HAP-1 (cell line): Measurements from ENCODE around the gene RTTN.
"Not testable (repeated sequence)": the region's sequence is repeated elsewhere in the genome, so short reads cannot be mapped to it uniquely, and the experiment has no call there.

Experiments used
- DNase-seq, 2 experiments: peaks; one replicate each; pipeline ENCODE4 v3.0.0-alpha.2; 2016 to 2020; ENCODE audit warnings: low spot score in 2 of 2
- H3K27me3 ChIP-seq: fragments of 250-450 bp; sonication (Bioruptor Pico); 2 replicates; pipeline ENCODE4 v1.5.1; 2020; ENCODE audit warnings: low read depth, mild to moderate bottlenecking, moderate library complexity
- H3K36me3 ChIP-seq: fragments of 250-450 bp; sonication (Bioruptor Pico); replicated peaks from 2 replicates; pipeline ENCODE4 v1.5.1; 2020; ENCODE audit warnings: mild to moderate bottlenecking
- H3K4me1 ChIP-seq: fragments of 250-450 bp; sonication (Bioruptor Pico); 2 replicates; pipeline ENCODE4 v1.5.1; 2020; ENCODE audit warnings: mild to moderate bottlenecking
- H3K4me3 ChIP-seq: fragments of 250-450 bp; sonication (Bioruptor Pico); 2 replicates; pipeline ENCODE4 v1.5.1; 2020; ENCODE audit warnings: mild to moderate bottlenecking, moderate library complexity
- H3K9me3 ChIP-seq: fragments of 250-450 bp; sonication (Bioruptor Pico); 2 replicates; pipeline ENCODE4 v1.5.1; 2020; ENCODE audit warnings: mild to moderate bottlenecking, moderate library complexity
- in situ Hi-C: fragments of 300-500 bp; cut with MboI; formaldehyde crosslinking; loops from 3 replicates; pipeline ENCODE4 v1.14.3; 2020; ENCODE audit warnings: low sequenced_read_pairs, inconsistent platforms, mixed read lengths

The RTTN gene

DNA sequence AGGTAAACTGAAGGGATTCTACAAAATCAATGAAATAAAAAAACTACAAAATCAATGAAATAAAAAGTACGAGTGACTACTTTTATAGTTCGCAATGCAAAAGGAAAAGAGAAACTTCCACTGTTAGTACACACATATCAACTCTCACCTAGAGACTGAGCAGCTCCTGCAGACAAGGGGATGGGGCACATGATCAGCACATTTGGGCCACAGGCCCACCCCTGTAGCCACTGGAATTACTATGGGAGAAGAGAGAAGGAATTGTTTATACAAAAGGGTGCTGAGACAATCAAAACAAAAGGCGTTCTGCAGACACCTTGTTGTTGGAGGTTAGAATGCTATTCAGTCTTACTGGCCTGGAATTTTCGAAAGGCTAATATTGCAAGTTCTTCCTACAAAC lies 223.1 kb downstream of the RTTN start:
- no peaks in the 10 kb centered on the region for H3K36me3 ChIP-seq
- no peaks in the 10 kb centered on the region for H3K27me3 ChIP-seq
- H3K9me3 ChIP-seq: no peaks in the 10 kb centered on the region
- no peak overlapping the region for H3K4me3 ChIP-seq
- no peaks in the 10 kb centered on the region for H3K4me1 ChIP-seq
- in situ Hi-C loops: no loop called here
- DNase-seq: no peak

GRCh38 chr18:69981948-69982347 lies 223.5 kb downstream of the RTTN start:
- Histone ChIP-seq H3K4me3 (no peak overlapping the region), H3K9me3 (no peaks in the 10 kb centered on the region), H3K27me3 (no peaks in the 10 kb centered on the region), H3K36me3 (no peaks in the 10 kb centered on the region), H3K4me1 (no peaks in the 10 kb centered on the region)
- no peak for DNase-seq
- in situ Hi-C loops: no loop called here

- no peak for DNase-seq
- no peaks in the 10 kb centered on the region for H3K9me3 ChIP-seq
- no peaks in the 10 kb centered on the region for H3K27me3 ChIP-seq
- in situ Hi-C loops: no loop called here
- H3K4me1 ChIP-seq: no peaks in the 10 kb centered on the region
- no peaks in the 10 kb centered on the region for H3K36me3 ChIP-seq
- H3K4me3 ChIP-seq: no peak overlapping the region
Observed at GRCh38 chr18:69980982-69981804, 224.3 kb downstream of the RTTN start.

DNA sequence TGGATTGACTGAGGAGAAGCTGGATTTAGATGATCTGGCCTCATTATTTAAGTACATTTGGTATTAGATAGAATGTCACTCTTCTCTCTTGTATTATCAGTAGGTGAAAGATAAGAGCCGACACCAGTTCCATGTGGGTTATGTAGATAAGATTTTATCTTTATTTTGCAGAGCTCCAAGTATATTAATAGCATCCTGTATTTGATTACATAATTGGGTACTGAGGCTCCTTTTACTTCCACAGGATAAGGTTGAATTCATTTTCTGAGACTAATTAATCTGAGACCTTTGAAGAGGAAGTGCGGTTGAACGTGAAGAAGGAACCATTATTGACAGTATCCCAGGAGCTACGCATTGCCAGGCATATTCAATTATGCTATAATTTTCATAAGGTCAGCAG lies 225.0 kb downstream of the RTTN start:
- no peaks in the 10 kb centered on the region for H3K36me3 ChIP-seq
- DNase-seq: no peak
- in situ Hi-C loops: no loop called here

DNA sequence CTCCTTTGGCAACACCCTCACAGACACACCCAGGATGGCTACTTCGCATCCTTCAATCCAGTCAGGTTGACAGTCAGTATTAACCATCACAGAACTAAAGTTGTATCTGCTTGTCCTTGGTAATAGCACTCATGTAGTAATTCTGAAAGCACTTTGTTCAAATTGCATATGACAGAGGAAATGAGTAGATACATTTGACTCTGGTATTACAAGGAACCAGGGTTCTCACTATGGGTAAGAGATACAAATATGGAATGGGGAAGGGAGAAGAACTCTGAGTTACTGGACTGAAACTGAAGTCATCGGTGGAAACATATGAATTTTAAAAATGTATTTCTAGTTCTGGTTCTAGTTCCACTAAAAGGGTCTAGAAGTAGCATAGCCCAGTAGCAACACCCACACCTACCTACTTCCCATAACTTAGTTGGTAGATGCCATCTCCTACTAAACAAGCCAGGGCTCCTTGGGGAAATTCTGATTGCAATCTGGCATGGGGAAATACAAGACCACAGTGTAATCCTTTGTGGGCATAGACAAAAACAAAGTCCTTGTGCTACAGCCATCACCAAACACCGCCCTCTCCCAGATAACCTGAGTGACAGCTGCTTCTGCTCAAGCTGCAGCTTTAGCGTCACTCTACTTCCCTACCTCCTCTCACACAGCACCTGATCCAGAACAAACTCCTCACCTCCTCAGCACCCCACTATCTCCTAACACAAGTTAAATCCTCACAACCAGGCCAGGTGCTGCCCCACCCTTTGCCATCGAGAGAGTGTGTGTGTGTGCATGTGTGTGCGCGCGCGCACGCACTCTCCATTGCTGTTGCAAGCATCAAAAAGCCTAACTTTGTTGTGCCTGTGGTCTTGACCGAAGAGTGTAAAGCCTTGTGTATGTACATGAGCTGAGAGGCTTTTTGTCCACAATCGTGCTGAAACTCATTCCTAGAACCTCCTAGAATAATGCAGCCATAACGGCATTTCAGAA lies 226.5 kb downstream of the RTTN start:
- Histone ChIP-seq H3K36me3 (no peaks in the 10 kb centered on the region), H3K27me3 (no peaks in the 10 kb centered on the region), H3K4me3 (no peak overlapping the region), H3K4me1 (no peaks in the 10 kb centered on the region), H3K9me3 (no peaks in the 10 kb centered on the region)
- in situ Hi-C loops: no loop called here
- no peak for DNase-seq

More for the DNA sequence above, 225.0 kb downstream of the RTTN start:
- Histone ChIP-seq H3K27me3 (no peaks in the 10 kb centered on the region), H3K4me1 (no peaks in the 10 kb centered on the region), H3K4me3 (no peak overlapping the region), H3K9me3 (no peaks in the 10 kb centered on the region)

DNA sequence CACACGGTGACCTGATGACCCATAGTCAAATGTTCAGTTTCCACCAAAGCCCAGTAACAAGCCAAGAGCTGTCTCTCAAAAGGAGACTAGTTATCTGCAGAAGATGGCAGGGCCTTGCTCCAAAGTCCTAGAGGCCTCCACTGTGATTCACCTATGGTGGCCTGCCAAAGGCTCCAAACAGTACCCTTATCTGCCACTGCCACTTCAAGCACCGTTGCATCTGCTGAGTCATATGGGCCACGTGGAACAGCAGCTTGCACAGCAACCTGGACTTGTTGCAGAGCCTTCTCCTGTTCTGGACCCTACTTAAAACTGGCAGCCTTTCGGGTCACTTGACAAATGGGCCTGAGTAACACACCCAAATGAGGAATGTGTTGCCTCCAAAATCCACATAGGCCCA lies 230.2 kb downstream of the RTTN start:
- H3K27me3 ChIP-seq, H3K4me3 ChIP-seq, in situ Hi-C loops, DNase-seq, H3K4me1 ChIP-seq, H3K36me3 ChIP-seq, H3K9me3 ChIP-seq: not testable (repeated sequence)

- H3K9me3 ChIP-seq: 0 out of 2 replicates have a peak, but pooled peaks cover 3% of the 10 kb centered on the region
- no peaks in the 10 kb centered on the region for H3K36me3 ChIP-seq
- no peak for DNase-seq
- H3K27me3 ChIP-seq: no peaks in the 10 kb centered on the region
- in situ Hi-C loops: no loop called here
- H3K4me3 ChIP-seq: no peak overlapping the region
- no peaks in the 10 kb centered on the region for H3K4me1 ChIP-seq
Observed at GRCh38 chr18:69974365-69974764, 231.1 kb downstream of the RTTN start.

DNA sequence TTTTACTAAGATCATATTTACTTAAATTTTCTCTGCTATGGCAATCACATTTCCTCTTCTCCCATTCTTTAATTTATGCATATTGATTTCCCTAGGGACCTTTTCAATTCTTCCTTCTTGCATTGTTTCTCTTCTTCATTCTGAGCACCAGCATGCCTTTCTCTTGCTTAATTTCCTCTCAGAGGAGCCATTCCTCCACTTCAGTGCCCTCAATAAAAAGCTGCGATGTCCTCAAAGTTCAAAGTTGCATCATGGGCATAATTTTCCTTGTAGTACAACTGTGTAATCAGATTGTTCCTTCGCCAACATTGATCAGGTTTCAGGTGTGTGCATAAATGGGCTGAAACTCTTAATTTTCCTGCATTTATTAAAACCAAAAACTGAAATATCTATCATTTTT lies 236.0 kb downstream of the RTTN start:
- H3K4me1 ChIP-seq: no peaks in the 10 kb centered on the region
- DNase-seq: no peak
- 0 out of 2 replicates have a peak, but pooled peaks cover 3% of the 10 kb centered on the region for H3K9me3 ChIP-seq
- H3K4me3 ChIP-seq: no peak overlapping the region
- H3K27me3 ChIP-seq: no peaks in the 10 kb centered on the region
- H3K36me3 ChIP-seq: no peaks in the 10 kb centered on the region
- in situ Hi-C loops: no loop called here

DNA sequence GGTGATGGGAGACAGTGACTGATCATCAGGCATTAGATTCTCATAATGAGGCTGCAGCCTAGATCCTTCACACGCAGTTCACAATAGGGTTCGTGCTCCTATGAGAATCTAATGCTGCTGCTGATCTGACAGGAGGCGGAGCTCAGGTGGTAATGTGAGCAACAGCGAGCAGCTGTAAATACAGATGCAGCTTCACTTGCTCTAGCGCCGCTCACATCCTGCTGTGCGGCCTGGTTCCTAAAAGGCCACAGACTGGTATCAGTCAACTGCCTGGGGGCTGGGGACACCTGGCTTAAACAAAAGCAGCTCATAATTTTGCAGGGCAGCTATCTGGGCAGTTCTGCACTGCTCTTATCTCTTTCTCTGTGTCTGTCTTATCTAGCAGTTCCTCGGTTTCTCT lies 237.4 kb downstream of the RTTN start:
- H3K36me3 ChIP-seq: no peaks in the 10 kb centered on the region
- H3K27me3 ChIP-seq: no peaks in the 10 kb centered on the region
- no peak overlapping the region for H3K4me3 ChIP-seq
- in situ Hi-C loops: no loop called here
- H3K4me1 ChIP-seq: no peaks in the 10 kb centered on the region
- DNase-seq: no peak
- 0 out of 2 replicates have a peak, but pooled peaks cover 3% of the 10 kb centered on the region for H3K9me3 ChIP-seq

DNA sequence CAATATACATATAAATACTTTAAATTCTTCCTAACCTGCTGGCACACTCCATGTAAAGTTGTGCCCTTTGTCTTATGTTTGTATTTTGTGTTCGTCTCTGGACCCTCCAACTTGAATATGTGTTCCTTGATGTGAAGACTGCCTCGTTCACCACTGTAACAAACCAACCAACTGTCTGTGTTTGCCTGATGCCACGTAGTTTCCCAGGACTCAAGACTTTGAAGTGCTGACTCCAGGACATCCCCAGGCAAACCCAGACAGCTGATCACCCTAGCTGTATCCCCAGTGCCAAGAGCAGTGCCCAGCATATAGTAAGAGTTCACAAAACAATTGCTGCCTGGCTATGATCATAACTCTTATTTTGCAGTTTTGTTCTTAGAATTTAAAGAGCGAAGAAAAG lies 242.3 kb downstream of the RTTN start:
- Histone ChIP-seq H3K36me3 (no peaks in the 10 kb centered on the region), H3K9me3 (no peaks in the 10 kb centered on the region), H3K4me3 (no peak overlapping the region), H3K4me1 (no peaks in the 10 kb centered on the region), H3K27me3 (no peaks in the 10 kb centered on the region)
- in situ Hi-C loops: no loop called here
- DNase-seq: no peak

GRCh38 chr18:69961718-69962117 lies 243.8 kb downstream of the RTTN start:
- in situ Hi-C loops: no loop called here

DNA sequence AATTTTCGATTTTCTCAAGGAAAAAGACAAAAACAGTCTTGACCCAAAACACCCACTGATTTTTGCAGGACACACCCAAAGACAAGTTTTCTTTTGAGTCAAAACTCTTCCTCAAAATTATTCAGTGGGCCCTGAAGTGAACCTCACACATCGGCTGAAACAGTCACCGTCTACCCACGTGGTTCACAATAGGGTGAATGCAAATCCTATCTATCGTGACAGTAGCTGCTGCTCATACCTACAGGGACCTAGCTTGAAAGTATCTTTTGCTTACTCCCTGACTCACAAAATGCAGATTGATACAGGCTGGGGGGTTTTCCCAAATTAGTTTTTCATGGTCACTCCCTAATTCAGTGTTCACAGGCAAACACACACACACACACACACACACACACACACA lies 247.1 kb downstream of the RTTN start:
- Histone ChIP-seq H3K4me3 (no peak overlapping the region), H3K27me3 (no peaks in the 10 kb centered on the region), H3K9me3 (no peaks in the 10 kb centered on the region), H3K36me3 (no peaks in the 10 kb centered on the region), H3K4me1 (no peaks in the 10 kb centered on the region)
- in situ Hi-C loops: no loop called here
- DNase-seq: no peak

More at GRCh38 chr18:69961718-69962117, 243.8 kb downstream of the RTTN start:
- H3K36me3 ChIP-seq: no peaks in the 10 kb centered on the region
- DNase-seq: no peak
- no peaks in the 10 kb centered on the region for H3K27me3 ChIP-seq
- H3K4me3 ChIP-seq: no peak overlapping the region
- no peaks in the 10 kb centered on the region for H3K4me1 ChIP-seq
- no peaks in the 10 kb centered on the region for H3K9me3 ChIP-seq

- no peak for DNase-seq
- Histone ChIP-seq H3K9me3 (no peaks in the 10 kb centered on the region), H3K4me1 (no peaks in the 10 kb centered on the region), H3K36me3 (no peaks in the 10 kb centered on the region), H3K4me3 (no peak overlapping the region), H3K27me3 (no peaks in the 10 kb centered on the region)
- in situ Hi-C loops: no loop called here
Observed at GRCh38 chr18:69957747-69958146, 247.7 kb downstream of the RTTN start.
